ENCODE data around the gene SCAND1.
"Not testable (repeated sequence)": the region's sequence is repeated elsewhere in the genome, so short reads cannot be mapped to it uniquely, and the experiment has no call there.

The SCAND1 gene

GRCh38 chr20:35959291-35959690 is 5.0 kb upstream of the SCAND1 start:
- not testable (repeated sequence) for DNase-seq (ENCODE audit: low read depth in 2 of 2)

GRCh38 chr20:35956616-35957015 is 2.3 kb upstream of the SCAND1 start:
- no peak for DNase-seq (ENCODE audit: low read depth in 2 of 2)

- DNase-seq (ENCODE audit: low read depth in 2 of 2): no peak
Measured at GRCh38 chr20:35954907-35955251, 577 bp upstream of the SCAND1 start.

- peak; percentile 29 to 37 for DNase-seq (ENCODE audit: low read depth in 2 of 2)
Measured at GRCh38 chr20:35953387-35954199, 709 bp downstream of the SCAND1 start.

GRCh38 chr20:35952480-35953386 is 1.6 kb downstream of the SCAND1 start:
- DNase-seq (ENCODE audit: low read depth in 2 of 2): no peak

GRCh38 chr20:35952080-35952479 is 2.2 kb downstream of the SCAND1 start:
- DNase-seq (ENCODE audit: low read depth in 2 of 2): not testable (repeated sequence)

GRCh38 chr20:35950093-35950492 is 4.2 kb downstream of the SCAND1 start:
- DNase-seq (ENCODE audit: low read depth in 2 of 2): no peak

- no peak for DNase-seq (ENCODE audit: low read depth in 2 of 2)
Measured at GRCh38 chr20:35947907-35948306, 6.4 kb downstream of the SCAND1 start.

- DNase-seq (ENCODE audit: low read depth in 2 of 2): no peak
Measured at GRCh38 chr20:35947489-35947888, 6.8 kb downstream of the SCAND1 start.

GRCh38 chr20:35942243-35942642 is 12.1 kb downstream of the SCAND1 start:
- no peak for DNase-seq (ENCODE audit: low read depth in 2 of 2)

GRCh38 chr20:35941620-35942019 is 12.7 kb downstream of the SCAND1 start:
- no peak for DNase-seq (ENCODE audit: low read depth in 2 of 2)

GRCh38 chr20:35939264-35939663 is 15.0 kb downstream of the SCAND1 start:
- no peak for DNase-seq (ENCODE audit: low read depth in 2 of 2)

GRCh38 chr20:35934050-35934449 is 20.3 kb downstream of the SCAND1 start:
- DNase-seq (ENCODE audit: low read depth in 2 of 2): no peak

- no peak for DNase-seq (ENCODE audit: low read depth in 2 of 2)
Measured at GRCh38 chr20:35929301-35929700, 25.0 kb downstream of the SCAND1 start.

GRCh38 chr20:35920523-35920922 is 33.8 kb downstream of the SCAND1 start:
- no peak for DNase-seq (ENCODE audit: low read depth in 2 of 2)

GRCh38 chr20:35918021-35918420 is 36.3 kb downstream of the SCAND1 start:
- no peak for DNase-seq (ENCODE audit: low read depth in 2 of 2)

GRCh38 chr20:35917077-35917476 is 37.2 kb downstream of the SCAND1 start:
- no peak for DNase-seq (ENCODE audit: low read depth in 2 of 2)

GRCh38 chr20:35912881-35913280 is 41.4 kb downstream of the SCAND1 start:
- no peak for DNase-seq (ENCODE audit: low read depth in 2 of 2)

GRCh38 chr20:35910254-35910653 is 44.0 kb downstream of the SCAND1 start:
- no peak for DNase-seq (ENCODE audit: low read depth in 2 of 2)

GRCh38 chr20:35909796-35910195 is 44.5 kb downstream of the SCAND1 start:
- DNase-seq (ENCODE audit: low read depth in 2 of 2): no peak

GRCh38 chr20:35909176-35909575 is 45.1 kb downstream of the SCAND1 start:
- no peak for DNase-seq (ENCODE audit: low read depth in 2 of 2)

GRCh38 chr20:35908007-35908406 is 46.3 kb downstream of the SCAND1 start:
- DNase-seq (ENCODE audit: low read depth in 2 of 2): no peak
